Gastroesophageal sphincter (tissue), 3 donors: Measurements from ENCODE around the gene GSG1L.

Source experiments
- EP300 ChIP-seq: sonication (generic); formaldehyde crosslinking; IDR thresholded peaks from one replicate; pipeline ENCODE4 v1.6.1; 2017; ENCODE audit warnings: antibody characterized with exemption, mild to moderate bottlenecking
- POLR2AphosphoS5 ChIP-seq: sonication (generic); formaldehyde crosslinking; IDR thresholded peaks from one replicate; pipeline ENCODE4 v1.6.1; 2017; ENCODE audit warnings: antibody characterized with exemption
- TF ChIP-seq, protein P1 (sequence below), 4 experiments: fragments of 200-600 bp in 2 of 4; fragments of 450-650 bp in 2 of 4; sonication (generic) in 1 of 4; IDR thresholded peaks; one replicate each; pipeline ENCODE4 v1.5.1; 2017 to 2019; ENCODE audit warnings: antibody characterized with exemption in 4 of 4, mild to moderate bottlenecking in 2 of 4, moderate library complexity in 2 of 4

DNA sequence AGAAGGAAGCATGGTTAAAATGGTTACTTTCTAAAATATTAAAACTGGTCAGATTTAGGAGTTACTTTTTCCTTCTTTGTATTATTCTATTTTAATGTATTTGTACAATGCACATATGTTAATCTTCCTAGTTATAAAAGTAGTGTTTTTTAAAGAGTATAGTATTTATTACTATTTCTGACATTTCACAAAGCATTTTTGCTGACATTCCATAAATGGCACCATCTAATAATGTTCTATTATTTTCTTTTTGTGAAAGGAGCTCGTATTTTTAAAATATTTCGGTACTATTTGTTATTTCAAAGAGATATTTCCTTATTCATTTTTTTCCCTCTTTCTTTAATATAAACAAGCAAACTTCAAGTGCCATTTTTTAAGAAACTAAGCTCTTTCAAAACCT is 47.5 kb upstream of the GSG1L start:
- no peak for TF ChIP-seq EP300
- TF ChIP-seq, protein P1, sequence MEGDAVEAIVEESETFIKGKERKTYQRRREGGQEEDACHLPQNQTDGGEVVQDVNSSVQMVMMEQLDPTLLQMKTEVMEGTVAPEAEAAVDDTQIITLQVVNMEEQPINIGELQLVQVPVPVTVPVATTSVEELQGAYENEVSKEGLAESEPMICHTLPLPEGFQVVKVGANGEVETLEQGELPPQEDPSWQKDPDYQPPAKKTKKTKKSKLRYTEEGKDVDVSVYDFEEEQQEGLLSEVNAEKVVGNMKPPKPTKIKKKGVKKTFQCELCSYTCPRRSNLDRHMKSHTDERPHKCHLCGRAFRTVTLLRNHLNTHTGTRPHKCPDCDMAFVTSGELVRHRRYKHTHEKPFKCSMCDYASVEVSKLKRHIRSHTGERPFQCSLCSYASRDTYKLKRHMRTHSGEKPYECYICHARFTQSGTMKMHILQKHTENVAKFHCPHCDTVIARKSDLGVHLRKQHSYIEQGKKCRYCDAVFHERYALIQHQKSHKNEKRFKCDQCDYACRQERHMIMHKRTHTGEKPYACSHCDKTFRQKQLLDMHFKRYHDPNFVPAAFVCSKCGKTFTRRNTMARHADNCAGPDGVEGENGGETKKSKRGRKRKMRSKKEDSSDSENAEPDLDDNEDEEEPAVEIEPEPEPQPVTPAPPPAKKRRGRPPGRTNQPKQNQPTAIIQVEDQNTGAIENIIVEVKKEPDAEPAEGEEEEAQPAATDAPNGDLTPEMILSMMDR (IDR thresholded peaks at IDR 0.05), result no peak
- no peak for TF ChIP-seq POLR2AphosphoS5
